ENCODE measurements around the gene ITSN2.

ITSN2 gene

DNA sequence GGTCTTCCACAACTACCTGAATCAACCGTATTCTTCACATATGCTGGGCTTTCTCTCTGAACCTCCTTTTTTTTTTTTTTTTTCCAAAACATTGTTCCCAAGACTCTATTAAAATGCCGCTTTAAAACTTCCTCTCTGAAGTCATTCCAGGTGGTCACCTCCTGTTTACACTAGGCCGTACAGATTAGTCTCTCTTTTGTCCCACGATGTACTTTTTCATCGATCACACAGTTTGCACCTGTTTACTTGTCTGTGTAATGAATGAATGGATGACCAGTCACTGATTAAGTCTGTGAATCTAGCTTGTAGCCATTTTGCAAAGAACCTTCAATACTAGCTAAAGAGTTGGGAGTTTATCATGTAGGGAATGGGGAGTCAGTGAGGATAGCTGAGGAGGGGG is 202.2 kb downstream of the ITSN2 start:
- Histone ChIP-seq H3K27ac (no peak overlapping the region), H3K36me3 (replicated peaks) (no peaks in the 10 kb centered on the region), H3K27me3 (replicated peaks) (no peaks in the 10 kb centered on the region), H3K4me3 (ENCODE audit: low read depth, low read length) (no peak overlapping the region)
- TF ChIP-seq, protein P1, sequence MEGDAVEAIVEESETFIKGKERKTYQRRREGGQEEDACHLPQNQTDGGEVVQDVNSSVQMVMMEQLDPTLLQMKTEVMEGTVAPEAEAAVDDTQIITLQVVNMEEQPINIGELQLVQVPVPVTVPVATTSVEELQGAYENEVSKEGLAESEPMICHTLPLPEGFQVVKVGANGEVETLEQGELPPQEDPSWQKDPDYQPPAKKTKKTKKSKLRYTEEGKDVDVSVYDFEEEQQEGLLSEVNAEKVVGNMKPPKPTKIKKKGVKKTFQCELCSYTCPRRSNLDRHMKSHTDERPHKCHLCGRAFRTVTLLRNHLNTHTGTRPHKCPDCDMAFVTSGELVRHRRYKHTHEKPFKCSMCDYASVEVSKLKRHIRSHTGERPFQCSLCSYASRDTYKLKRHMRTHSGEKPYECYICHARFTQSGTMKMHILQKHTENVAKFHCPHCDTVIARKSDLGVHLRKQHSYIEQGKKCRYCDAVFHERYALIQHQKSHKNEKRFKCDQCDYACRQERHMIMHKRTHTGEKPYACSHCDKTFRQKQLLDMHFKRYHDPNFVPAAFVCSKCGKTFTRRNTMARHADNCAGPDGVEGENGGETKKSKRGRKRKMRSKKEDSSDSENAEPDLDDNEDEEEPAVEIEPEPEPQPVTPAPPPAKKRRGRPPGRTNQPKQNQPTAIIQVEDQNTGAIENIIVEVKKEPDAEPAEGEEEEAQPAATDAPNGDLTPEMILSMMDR (IDR thresholded peaks at IDR 0.05; ENCODE audit: low read depth, low read length, missing control alignments) = no peak
- DNase-seq = no peak
- in situ Hi-C loops (cut with HindIII; ENCODE audit: low pct_ligation_motif_present, low sequenced_read_pairs) = no loop called here

DNA sequence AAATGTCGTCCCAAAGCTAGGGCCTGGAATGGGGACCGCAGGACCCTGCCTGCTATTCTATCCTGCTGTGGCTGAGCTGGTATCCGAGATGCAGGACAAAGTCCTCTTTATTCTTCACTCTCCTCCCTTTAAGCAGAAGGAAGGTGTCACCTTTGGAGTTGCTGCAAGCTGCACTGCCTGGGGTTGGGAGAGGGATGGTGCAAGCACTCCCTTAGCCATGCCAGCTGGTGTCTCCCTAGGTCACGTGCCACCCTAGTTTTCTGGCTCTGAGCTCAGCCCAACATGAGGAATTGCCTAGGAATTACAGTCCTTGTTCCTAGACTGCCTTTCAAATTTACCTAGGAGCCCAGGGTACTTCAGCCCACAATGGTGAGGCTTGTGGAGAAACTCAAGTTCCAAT is 206.9 kb downstream of the ITSN2 start:
- in situ Hi-C loops (cut with HindIII; ENCODE audit: low pct_ligation_motif_present, low sequenced_read_pairs) = no loop called here
- DNase-seq = no peak
- H3K27me3 ChIP-seq (replicated peaks) = no peaks in the 10 kb centered on the region
- no peak overlapping the region for H3K27ac ChIP-seq
- H3K4me3 ChIP-seq (ENCODE audit: low read depth, low read length) = no peak overlapping the region
- TF ChIP-seq, protein P1 (IDR thresholded peaks at IDR 0.05; ENCODE audit: low read depth, low read length, missing control alignments) = no peak
- no peaks in the 10 kb centered on the region for H3K36me3 ChIP-seq (replicated peaks)
